ENCODE data around the gene SLC51B. TPM values are rescaled to one million over a fixed set of nuclear protein-coding genes. Genes with fewer than 3 reads are reported as not detected.
A peak's percentile ranks its signal among the peaks of the same experiment; 100 is the strongest.

The SLC51B gene
- total RNA-seq, 1 donor from 2014 or later, result 1.2 TPM

- Mint-ChIP-seq H3K4me1 (ENCODE audit: unreplicated experiment) (peaks cover 34% of the 10 kb centered on the region), H3K27me3 (peaks cover 34% of the 10 kb centered on the region), H3K4me3 (peak overlapping the region; percentile 41), H3K27ac (no peak overlapping the region), H3K9me3 (no peaks in the 10 kb centered on the region), H3K36me3 (no peaks in the 10 kb centered on the region)
- peak; percentile 62 for TF ChIP-seq CTCF (conservative IDR thresholded peaks at IDR 0.05)
- DNase-seq (ENCODE audit: extremely low spot score, unreplicated experiment), result no peak
These were observed 32.8 kb downstream of the SLC51B start for GRCh38 chr15:65077981-65078352.

- Mint-ChIP-seq H3K27ac (no peak overlapping the region), H3K36me3 (no peaks in the 10 kb centered on the region), H3K9me3 (no peaks in the 10 kb centered on the region), H3K4me1 (ENCODE audit: unreplicated experiment) (peaks cover 50% of the 10 kb centered on the region), H3K4me3 (no peak overlapping the region), H3K27me3 (peaks cover 46% of the 10 kb centered on the region)
- no peak for DNase-seq (ENCODE audit: extremely low spot score, unreplicated experiment)
- TF ChIP-seq CTCF (conservative IDR thresholded peaks at IDR 0.05), result no peak
These were observed 34.4 kb downstream of the SLC51B start for GRCh38 chr15:65079580-65079979.

GRCh38 chr15:65081270-65081669 is 36.1 kb downstream of the SLC51B start:
- DNase-seq (ENCODE audit: extremely low spot score, unreplicated experiment), result no peak
- H3K4me1 Mint-ChIP-seq (ENCODE audit: unreplicated experiment), result peaks cover 60% of the 10 kb centered on the region

GRCh38 chr15:65081758-65082157 is 36.6 kb downstream of the SLC51B start:
- Mint-ChIP-seq H3K9me3 (no peaks in the 10 kb centered on the region), H3K4me1 (ENCODE audit: unreplicated experiment) (peaks cover 56% of the 10 kb centered on the region), H3K27ac (no peak overlapping the region), H3K36me3 (no peaks in the 10 kb centered on the region), H3K4me3 (no peak overlapping the region), H3K27me3 (peaks cover 59% of the 10 kb centered on the region)
- TF ChIP-seq CTCF (conservative IDR thresholded peaks at IDR 0.05), result no peak
- no peak for DNase-seq (ENCODE audit: extremely low spot score, unreplicated experiment)

More at GRCh38 chr15:65081270-65081669, 36.1 kb downstream of the SLC51B start:
- no peaks in the 10 kb centered on the region for H3K9me3 Mint-ChIP-seq
- no peaks in the 10 kb centered on the region for H3K36me3 Mint-ChIP-seq
- no peak for TF ChIP-seq CTCF (conservative IDR thresholded peaks at IDR 0.05)
- H3K4me3 Mint-ChIP-seq, result no peak overlapping the region
- H3K27me3 Mint-ChIP-seq, result peaks cover 59% of the 10 kb centered on the region
- H3K27ac Mint-ChIP-seq, result no peak overlapping the region

GRCh38 chr15:65082303-65082953 is 37.2 kb downstream of the SLC51B start:
- peaks cover 63% of the 10 kb centered on the region for H3K27me3 Mint-ChIP-seq
- TF ChIP-seq CTCF (conservative IDR thresholded peaks at IDR 0.05), result no peak
- H3K27ac Mint-ChIP-seq, result peak overlapping the region; percentile 72
- DNase-seq (ENCODE audit: extremely low spot score, unreplicated experiment), result no peak
- peaks cover 60% of the 10 kb centered on the region for H3K4me1 Mint-ChIP-seq (ENCODE audit: unreplicated experiment)
- no peaks in the 10 kb centered on the region for H3K9me3 Mint-ChIP-seq
- peak overlapping the region; percentile 51 for H3K4me3 Mint-ChIP-seq
- no peaks in the 10 kb centered on the region for H3K36me3 Mint-ChIP-seq

Measured in type B pancreatic cell (in vitro differentiated cells).